ENCODE results near the gene PLD3.

DNA sequence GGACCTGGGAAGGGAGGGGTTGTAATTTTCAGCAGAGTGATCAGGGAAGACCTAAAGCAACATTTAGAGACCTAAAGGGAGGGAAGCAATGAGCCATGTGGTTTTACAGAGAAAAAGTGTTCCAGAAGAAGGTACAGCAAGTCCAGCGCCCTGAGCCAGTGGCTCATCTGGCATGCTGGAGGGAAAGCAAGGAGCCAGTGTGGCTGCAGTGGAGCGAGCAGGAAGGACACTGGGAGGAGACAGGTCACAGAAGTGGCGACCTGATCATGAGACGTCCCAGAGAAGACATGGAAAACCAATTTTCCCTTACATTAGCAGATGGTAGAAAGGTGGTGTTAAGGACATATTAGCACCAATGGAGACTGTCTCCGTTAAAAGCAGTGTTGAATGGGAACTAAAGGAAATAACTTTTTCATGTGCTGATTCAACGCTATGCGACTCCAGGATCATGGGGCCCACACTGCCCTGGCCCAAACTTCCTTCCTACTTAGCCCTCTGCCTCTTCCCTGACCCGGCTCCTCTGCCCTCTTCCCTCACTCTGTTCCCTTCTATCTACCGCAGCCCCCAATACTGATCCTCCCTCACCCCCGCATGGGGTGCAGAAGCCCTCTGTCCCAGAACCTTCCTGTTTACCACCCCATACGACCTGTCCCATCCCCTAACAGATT is 5.7 kb upstream of the PLD3 start:
- TF ChIP-seq POLR2A (IDR thresholded peaks at IDR 0.05; ENCODE audit: low read depth, low read length) (no peak), TAF1 (IDR thresholded peaks at IDR 0.05; ENCODE audit: borderline replicate concordance, low read depth, low read length) (no peak)
